Mesothelial cell of epicardium (in vitro differentiated cells): Measurements from ENCODE around the gene C6orf15. TPM values are rescaled to one million over a fixed set of nuclear protein-coding genes. Genes with fewer than 3 reads are reported as not detected.

Experiments
- DNase-seq, 2 experiments: peaks; one replicate each; pipeline ENCODE4 v3.0.0; 2021; ENCODE audit warnings: low spot score in 2 of 2; ENCODE audit not compliant: unreplicated experiment in 2 of 2
- H3K27ac Mint-ChIP-seq: 2 replicates; pipeline ENCODE4 v1.8.0; 2021; ENCODE audit warnings: mixed read lengths
- H3K27me3 Mint-ChIP-seq: 2 replicates; pipeline ENCODE4 v1.8.0; 2021; ENCODE audit warnings: low read depth, mixed read lengths
- H3K36me3 Mint-ChIP-seq: 2 replicates; pipeline ENCODE4 v1.8.0; 2021; ENCODE audit warnings: mixed read lengths
- H3K4me1 Mint-ChIP-seq: 2 replicates; pipeline ENCODE4 v1.8.0; 2021; ENCODE audit warnings: mixed read lengths
- H3K4me3 Mint-ChIP-seq: 2 replicates; pipeline ENCODE4 v1.8.0; 2021; ENCODE audit warnings: mild to moderate bottlenecking, moderate library complexity, mixed read lengths
- H3K9me3 Mint-ChIP-seq: 2 replicates; pipeline ENCODE4 v1.8.0; 2021; ENCODE audit warnings: mixed read lengths
- CTCF ChIP-seq: fragments of 200-600 bp; sonication (generic); IDR thresholded peaks from one replicate; pipeline ENCODE4 v1.5.0; 2021; ENCODE audit warnings: antibody characterized with exemption; ENCODE audit not compliant: unreplicated experiment
- total RNA-seq: library from RNA; stranded (reverse); gene quantifications from 3 replicates; pipeline ENCODE4 v1.2.1, GENCODE V29; 2021

C6orf15 gene
- total RNA-seq, 1 donor from 2014 or later = not detected

GRCh38 chr6:31116661-31117385 lies 4.4 kb upstream of the C6orf15 start:
- Mint-ChIP-seq H3K4me3 (no peak overlapping the region), H3K4me1 (peaks cover 18% of the 10 kb centered on the region), H3K27ac (no peak overlapping the region), H3K27me3 (peaks cover 31% of the 10 kb centered on the region), H3K36me3 (no peaks in the 10 kb centered on the region), H3K9me3 (no peaks in the 10 kb centered on the region)
- DNase-seq = no peak
- no peak for TF ChIP-seq CTCF

GRCh38 chr6:31115941-31116560 lies 3.7 kb upstream of the C6orf15 start:
- Mint-ChIP-seq H3K27ac (no peak overlapping the region), H3K4me3 (no peak overlapping the region), H3K4me1 (peaks cover 16% of the 10 kb centered on the region), H3K36me3 (no peaks in the 10 kb centered on the region), H3K27me3 (peaks cover 33% of the 10 kb centered on the region), H3K9me3 (no peaks in the 10 kb centered on the region)
- DNase-seq = no peak
- no peak for TF ChIP-seq CTCF

- Mint-ChIP-seq H3K27ac (no peak overlapping the region), H3K9me3 (no peaks in the 10 kb centered on the region), H3K27me3 (peaks cover 41% of the 10 kb centered on the region), H3K36me3 (no peaks in the 10 kb centered on the region), H3K4me3 (no peak overlapping the region), H3K4me1 (peaks cover 17% of the 10 kb centered on the region)
- no peak for TF ChIP-seq CTCF
- no peak for DNase-seq
Measured at GRCh38 chr6:31114970-31115849, 2.8 kb upstream of the C6orf15 start.

GRCh38 chr6:31114541-31114878 lies 2.1 kb upstream of the C6orf15 start, which contains the start of gene PSORS1C1:
TSS of gene PSORS1C1 (plus strand) at chr6:31114800. CDS start at chr6:31129633, 14,833 bp downstream.
- TF ChIP-seq CTCF = no peak
- Mint-ChIP-seq H3K36me3 (no peaks in the 10 kb centered on the region), H3K27ac (peak within 1 kb of the TSS; percentile 72), H3K27me3 (peaks cover 48% of the 10 kb centered on the region), H3K9me3 (no peaks in the 10 kb centered on the region), H3K4me3 (no peak within 1 kb of the TSS), H3K4me1 (peaks cover 17% of the 10 kb centered on the region)
- DNase-seq = no peak

GRCh38 chr6:31113861-31114540 lies 1.6 kb upstream of the C6orf15 start:
- peaks cover 17% of the 10 kb centered on the region for H3K4me1 Mint-ChIP-seq
- no peak for DNase-seq
- no peak for TF ChIP-seq CTCF
- peaks cover 49% of the 10 kb centered on the region for H3K27me3 Mint-ChIP-seq
- no peaks in the 10 kb centered on the region for H3K36me3 Mint-ChIP-seq
- no peaks in the 10 kb centered on the region for H3K9me3 Mint-ChIP-seq
- peak overlapping the region; percentile 72 for H3K27ac Mint-ChIP-seq
- no peak overlapping the region for H3K4me3 Mint-ChIP-seq
